ENCODE measurements around the gene SIMC1.
"Not testable (repeated sequence)": the region's sequence is repeated elsewhere in the genome, so short reads cannot be mapped to it uniquely, and the experiment has no call there.

- not testable (repeated sequence) for TF ChIP-seq CTCF (IDR thresholded peaks at IDR 0.05; ENCODE audit: insufficient read depth, low read depth, low read length); EZH2 (IDR thresholded peaks at IDR 0.05; ENCODE audit: insufficient read depth, low read length)
These were observed at the start of gene SIMC1 for GRCh38 chr5:176237971-176238644.
